BLaER1 (cell line): ENCODE measurements around the gene AP2M1.

Experiments used
- H3K27ac ChIP-seq: shearing (Covaris generic); formaldehyde crosslinking; 2 replicates; pipeline ENCODE4 v1.8.1; 2022
- H3K27me3 ChIP-seq: shearing (Covaris generic); formaldehyde crosslinking; 2 replicates; pipeline ENCODE4 v1.8.1; 2022
- H3K36me3 ChIP-seq: shearing (Covaris generic); formaldehyde crosslinking; 2 replicates; pipeline ENCODE4 v1.8.1; 2022
- H3K4me1 ChIP-seq: shearing (Covaris generic); formaldehyde crosslinking; 2 replicates; pipeline ENCODE4 v1.8.1; 2022
- H3K4me2 ChIP-seq: shearing (Covaris generic); formaldehyde crosslinking; 2 replicates; pipeline ENCODE4 v1.8.1; 2022
- H3K4me3 ChIP-seq: shearing (Covaris generic); formaldehyde crosslinking; 2 replicates; pipeline ENCODE4 v1.8.1; 2022
- H3K9ac ChIP-seq: shearing (Covaris generic); formaldehyde crosslinking; 2 replicates; pipeline ENCODE4 v1.8.1; 2022
- H3K9me3 ChIP-seq: shearing (Covaris generic); formaldehyde crosslinking; 2 replicates; pipeline ENCODE4 v1.8.1; 2022
- H4K20me1 ChIP-seq: shearing (Covaris generic); formaldehyde crosslinking; 2 replicates; pipeline ENCODE4 v1.8.1; 2022
- Cebpa-rat ChIP-seq: shearing (Covaris generic); IDR thresholded peaks from 2 replicates; pipeline ENCODE4 v1.8.1; 2022

The AP2M1 gene

GRCh38 chr3:184174646-184175492 is at the start of gene AP2M1:
Gene AP2M1, plus strand, starts transcription at chr3:184174855. Its CDS starts 2,139 bp downstream, at chr3:184176994.
- peaks cover 65% of the 10 kb centered on the region for H3K36me3 ChIP-seq
- TF ChIP-seq Cebpa-rat, result no peak
- H3K4me3 ChIP-seq, result peak within 1 kb of the TSS; percentile 99
- no peaks in the 10 kb centered on the region for H3K9me3 ChIP-seq
- H4K20me1 ChIP-seq, result peaks cover 33% of the 10 kb centered on the region
- H3K4me1 ChIP-seq, result peaks cover 34% of the 10 kb centered on the region
- H3K27ac ChIP-seq, result peak within 1 kb of the TSS; percentile 93
- H3K4me2 ChIP-seq, result peak within 1 kb of the TSS; percentile 97
- peak within 1 kb of the TSS; percentile 95 for H3K9ac ChIP-seq
- no peaks in the 10 kb centered on the region for H3K27me3 ChIP-seq

- Histone ChIP-seq H3K4me1 (no peaks in the 10 kb centered on the region), H3K27me3 (no peaks in the 10 kb centered on the region), H3K9me3 (no peaks in the 10 kb centered on the region), H3K4me2 (no peak overlapping the region), H3K27ac (no peak overlapping the region), H4K20me1 (no peaks in the 10 kb centered on the region), H3K9ac (no peak overlapping the region), H3K36me3 (no peaks in the 10 kb centered on the region), H3K4me3 (no peak overlapping the region)
- TF ChIP-seq Cebpa-rat, result no peak
These were observed 48.6 kb upstream of the AP2M1 start for GRCh38 chr3:184126006-184126405.

GRCh38 chr3:184129012-184129411 is 45.6 kb upstream of the AP2M1 start:
- Histone ChIP-seq H3K4me3 (no peak overlapping the region), H3K27me3 (no peaks in the 10 kb centered on the region), H3K9me3 (no peaks in the 10 kb centered on the region), H3K36me3 (no peaks in the 10 kb centered on the region), H4K20me1 (no peaks in the 10 kb centered on the region), H3K4me2 (no peak overlapping the region), H3K9ac (no peak overlapping the region), H3K4me1 (peaks cover 9% of the 10 kb centered on the region), H3K27ac (no peak overlapping the region)
- TF ChIP-seq Cebpa-rat, result no peak

- no peak overlapping the region for H3K4me3 ChIP-seq
- no peak overlapping the region for H3K9ac ChIP-seq
- H3K27me3 ChIP-seq, result no peaks in the 10 kb centered on the region
- peaks cover 23% of the 10 kb centered on the region for H4K20me1 ChIP-seq
- H3K9me3 ChIP-seq, result no peaks in the 10 kb centered on the region
- H3K4me2 ChIP-seq, result peak overlapping the region; percentile 99; the same call in 1 of the 2 replicates
- H3K4me1 ChIP-seq, result peaks cover 29% of the 10 kb centered on the region
- peaks cover 12% of the 10 kb centered on the region for H3K36me3 ChIP-seq
- TF ChIP-seq Cebpa-rat, result no peak
- no peak overlapping the region for H3K27ac ChIP-seq
These were observed 41.7 kb upstream of the AP2M1 start for GRCh38 chr3:184132945-184133344.

GRCh38 chr3:184133840-184134745 is 40.6 kb upstream of the AP2M1 start:
- Histone ChIP-seq H3K27me3 (no peaks in the 10 kb centered on the region), H3K4me2 (peak overlapping the region; percentile 99), H3K4me3 (peak overlapping the region; percentile 80), H3K4me1 (peaks cover 29% of the 10 kb centered on the region), H3K36me3 (peaks cover 23% of the 10 kb centered on the region), H3K27ac (peak overlapping the region; percentile 90), H3K9me3 (no peaks in the 10 kb centered on the region), H3K9ac (peak overlapping the region; percentile 87), H4K20me1 (peaks cover 29% of the 10 kb centered on the region)
- no peak for TF ChIP-seq Cebpa-rat

GRCh38 chr3:184134746-184135148 is 39.9 kb upstream of the AP2M1 start:
- Histone ChIP-seq H3K9ac (peak overlapping the region; percentile 87), H3K4me2 (peak overlapping the region; percentile 99), H4K20me1 (peaks cover 33% of the 10 kb centered on the region), H3K36me3 (peaks cover 30% of the 10 kb centered on the region), H3K9me3 (no peaks in the 10 kb centered on the region), H3K4me3 (peak overlapping the region; percentile 80), H3K27me3 (no peaks in the 10 kb centered on the region), H3K27ac (peak overlapping the region; percentile 90), H3K4me1 (peaks cover 29% of the 10 kb centered on the region)
- no peak for TF ChIP-seq Cebpa-rat

GRCh38 chr3:184135149-184135910 is 39.3 kb upstream of the AP2M1 start, which contains the start of gene EIF2B5:
Gene EIF2B5, plus strand, starts transcription at chr3:184135358. Its CDS starts 28 bp downstream, at chr3:184135386.
- Histone ChIP-seq H3K9ac (peak within 1 kb of the TSS; percentile 87), H3K36me3 (peaks cover 35% of the 10 kb centered on the region), H3K4me1 (peaks cover 29% of the 10 kb centered on the region), H3K4me2 (peak within 1 kb of the TSS; percentile 99), H4K20me1 (peaks cover 38% of the 10 kb centered on the region), H3K4me3 (peak within 1 kb of the TSS; percentile 80), H3K9me3 (no peaks in the 10 kb centered on the region), H3K27ac (peak within 1 kb of the TSS; percentile 90), H3K27me3 (no peaks in the 10 kb centered on the region)
- TF ChIP-seq Cebpa-rat, result no peak

GRCh38 chr3:184135911-184136260 is 38.8 kb upstream of the AP2M1 start:
- Histone ChIP-seq H3K4me3 (peak overlapping the region; percentile 80), H4K20me1 (peaks cover 44% of the 10 kb centered on the region), H3K4me2 (peak overlapping the region; percentile 97), H3K36me3 (peaks cover 41% of the 10 kb centered on the region), H3K4me1 (peaks cover 29% of the 10 kb centered on the region), H3K9me3 (no peaks in the 10 kb centered on the region), H3K27ac (peak overlapping the region; percentile 90), H3K27me3 (no peaks in the 10 kb centered on the region), H3K9ac (peak overlapping the region; percentile 87)
- TF ChIP-seq Cebpa-rat, result no peak

- TF ChIP-seq Cebpa-rat, result no peak
- H3K4me3 ChIP-seq, result no peak overlapping the region
These were observed 34.2 kb upstream of the AP2M1 start for GRCh38 chr3:184140436-184140835.

More at GRCh38 chr3:184140436-184140835, 34.2 kb upstream of the AP2M1 start:
- H3K4me1 ChIP-seq, result peaks cover 30% of the 10 kb centered on the region
- no peak overlapping the region for H3K27ac ChIP-seq
- no peak overlapping the region for H3K9ac ChIP-seq
- H4K20me1 ChIP-seq, result peaks cover 67% of the 10 kb centered on the region
- no peak overlapping the region for H3K4me2 ChIP-seq
- no peaks in the 10 kb centered on the region for H3K27me3 ChIP-seq
- no peaks in the 10 kb centered on the region for H3K9me3 ChIP-seq
- H3K36me3 ChIP-seq, result peaks cover 86% of the 10 kb centered on the region
